Neural crest cell (in vitro differentiated cells): ENCODE measurements around the gene RARS2. TPM values are rescaled to one million over a fixed set of nuclear protein-coding genes. Genes with fewer than 3 reads are reported as not detected.
A peak's percentile ranks its signal among the peaks of the same experiment; 100 is the strongest.

Experiments
- DNase-seq: peaks from one replicate; pipeline ENCODE4 v3.0.0; 2021; ENCODE audit warnings: low read depth, mixed read lengths, low spot score
- H3K27ac Mint-ChIP-seq: one replicate; pipeline ENCODE4 v1.8.0; 2021; ENCODE audit warnings: mild to moderate bottlenecking, mixed read lengths; ENCODE audit not compliant: unreplicated experiment
- H3K27me3 Mint-ChIP-seq: 2 replicates; pipeline ENCODE4 v1.8.0; 2021; ENCODE audit warnings: low read depth, mild to moderate bottlenecking, mixed read lengths
- H3K36me3 Mint-ChIP-seq: 2 replicates; pipeline ENCODE4 v1.8.0; 2021; ENCODE audit warnings: low read depth, mild to moderate bottlenecking, mixed read lengths
- H3K4me1 Mint-ChIP-seq: 2 replicates; pipeline ENCODE4 v1.8.0; 2021; ENCODE audit warnings: mixed read lengths
- H3K4me3 Mint-ChIP-seq: one replicate; pipeline ENCODE4 v1.8.0; 2021; ENCODE audit warnings: mild to moderate bottlenecking, mixed read lengths
- H3K9me3 Mint-ChIP-seq: 2 replicates; pipeline ENCODE4 v1.8.0; 2021; ENCODE audit warnings: mixed read lengths
- CTCF ChIP-seq: fragments of 200-600 bp; sonication (generic); conservative IDR thresholded peaks from 2 replicates; pipeline ENCODE4 v1.5.0; 2021; ENCODE audit warnings: antibody characterized with exemption, mild to moderate bottlenecking
- total RNA-seq: library from RNA; stranded (reverse); gene quantifications from 2 replicates; pipeline ENCODE4 v1.2.1, GENCODE V29; 2021

The RARS2 gene
- total RNA-seq, 1 donor from 2014 or later, result 39.5 TPM

- DNase-seq, result no peak
- H3K36me3 Mint-ChIP-seq, result peaks cover 3% of the 10 kb centered on the region
- H3K4me1 Mint-ChIP-seq, result peaks cover 41% of the 10 kb centered on the region
- H3K27ac Mint-ChIP-seq, result no peak overlapping the region
- TF ChIP-seq CTCF, result no peak
- H3K27me3 Mint-ChIP-seq, result no peaks in the 10 kb centered on the region
- no peaks in the 10 kb centered on the region for H3K9me3 Mint-ChIP-seq
- peak overlapping the region; percentile 97 for H3K4me3 Mint-ChIP-seq
These were observed 905 bp downstream of the RARS2 start for GRCh38 chr6:87588756-87589407.

- Mint-ChIP-seq H3K27me3 (no peaks in the 10 kb centered on the region), H3K27ac (no peak overlapping the region), H3K4me1 (peaks cover 39% of the 10 kb centered on the region), H3K9me3 (no peaks in the 10 kb centered on the region), H3K36me3 (peaks cover 9% of the 10 kb centered on the region), H3K4me3 (no peak overlapping the region)
- DNase-seq, result no peak
- TF ChIP-seq CTCF, result no peak
These were observed 3.3 kb downstream of the RARS2 start for GRCh38 chr6:87586371-87587077.

DNA sequence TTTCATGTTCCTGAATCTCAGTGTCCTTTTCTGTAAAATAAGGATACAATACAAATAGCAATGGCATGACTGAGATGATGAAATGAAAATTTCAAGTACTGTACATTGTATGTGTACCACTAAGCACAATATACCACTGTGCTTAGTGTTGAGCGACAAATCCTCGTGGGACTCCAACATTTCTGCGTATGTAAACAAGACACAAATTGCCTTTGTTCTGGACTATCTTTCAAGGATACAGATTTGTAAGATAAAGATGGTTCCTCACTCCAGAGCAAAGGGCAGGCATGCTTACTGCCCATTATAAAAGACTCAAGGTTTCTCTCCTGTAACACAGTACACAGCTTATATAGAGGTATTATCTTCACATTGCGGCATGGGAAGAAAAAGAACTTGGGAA lies 6.0 kb downstream of the RARS2 start:
- Mint-ChIP-seq H3K27ac (no peak overlapping the region), H3K4me3 (no peak overlapping the region), H3K36me3 (peaks cover 9% of the 10 kb centered on the region), H3K4me1 (peaks cover 16% of the 10 kb centered on the region), H3K9me3 (no peaks in the 10 kb centered on the region), H3K27me3 (no peaks in the 10 kb centered on the region)
- TF ChIP-seq CTCF, result no peak
- no peak for DNase-seq

- no peak for TF ChIP-seq CTCF
- Mint-ChIP-seq H3K4me3 (no peak overlapping the region), H3K27me3 (no peaks in the 10 kb centered on the region), H3K4me1 (peaks cover 17% of the 10 kb centered on the region), H3K9me3 (no peaks in the 10 kb centered on the region), H3K36me3 (peaks cover 5% of the 10 kb centered on the region), H3K27ac (peak overlapping the region; percentile 52)
- DNase-seq, result no peak
These were observed 14.4 kb downstream of the RARS2 start for GRCh38 chr6:87575423-87575822.

- Mint-ChIP-seq H3K4me1 (peaks cover 17% of the 10 kb centered on the region), H3K9me3 (no peaks in the 10 kb centered on the region), H3K27ac (no peak overlapping the region), H3K27me3 (no peaks in the 10 kb centered on the region), H3K36me3 (peaks cover 5% of the 10 kb centered on the region), H3K4me3 (no peak overlapping the region)
- no peak for DNase-seq
- TF ChIP-seq CTCF, result no peak
These were observed 15.5 kb downstream of the RARS2 start for GRCh38 chr6:87574237-87574804.
